ENCODE measurements around the gene SLC28A2. TPM values are rescaled to one million over a fixed set of nuclear protein-coding genes. Genes with fewer than 3 reads are reported as not detected.
A peak's percentile ranks its signal among the peaks of the same experiment; 100 is the strongest.

Gene SLC28A2
- total RNA-seq, 2 experiments from 2014 or later = not detected

GRCh38 chr15:45268135-45268534 is 16.1 kb downstream of the SLC28A2 start:
- POLR2A ChIA-PET = no interaction called here
- no peaks in the 10 kb centered on the region for H3K36me3 ChIP-seq (ENCODE audit: insufficient read depth, low read length)
- H3K79me2 ChIP-seq (ENCODE audit: insufficient read depth, low read depth, low read length) = no peaks in the 10 kb centered on the region
- no peaks in the 10 kb centered on the region for H3K9me2 ChIP-seq (ENCODE audit: insufficient read depth, low read length)
- no peak overlapping the region for H3K4me2 ChIP-seq (ENCODE audit: low read length)
- CTCF ChIA-PET (ENCODE audit: unreplicated experiment) = no interaction called here
- intact Hi-C loops (cut with micrococcal nuclease; ENCODE audit: unreplicated experiment) = no loop called here
- TF ChIP-seq EZH2phosphoT487 (IDR thresholded peaks at IDR 0.05; ENCODE audit: borderline replicate concordance, low read depth, low read length) = no peak
- peak; percentile 43; the same call in 1 of the 2 replicates for TF ChIP-seq CTCF (conservative IDR thresholded peaks at IDR 0.05; ENCODE audit: low read length)
- H3K27ac ChIP-seq (ENCODE audit: low read depth, low read length, poor library complexity, severe bottlenecking) = no peak overlapping the region
- DNase-seq (ENCODE audit: low spot score) = peak; percentile 4
- H3K9me3 ChIP-seq (ENCODE audit: low read length) = no peaks in the 10 kb centered on the region
- H3K4me1 ChIP-seq (ENCODE audit: insufficient read depth, low read length, poor library complexity, severe bottlenecking) = no peaks in the 10 kb centered on the region
- H3K4me3 ChIP-seq (ENCODE audit: low read depth, low read length, poor library complexity, severe bottlenecking) = no peak overlapping the region
- BruUV-seq (replicated peaks) = no TSS peak
- no peaks in the 10 kb centered on the region for H4K20me1 ChIP-seq (ENCODE audit: insufficient read depth, low read length)
- H2AFZ ChIP-seq (ENCODE audit: low read length) = no peak overlapping the region

DNA sequence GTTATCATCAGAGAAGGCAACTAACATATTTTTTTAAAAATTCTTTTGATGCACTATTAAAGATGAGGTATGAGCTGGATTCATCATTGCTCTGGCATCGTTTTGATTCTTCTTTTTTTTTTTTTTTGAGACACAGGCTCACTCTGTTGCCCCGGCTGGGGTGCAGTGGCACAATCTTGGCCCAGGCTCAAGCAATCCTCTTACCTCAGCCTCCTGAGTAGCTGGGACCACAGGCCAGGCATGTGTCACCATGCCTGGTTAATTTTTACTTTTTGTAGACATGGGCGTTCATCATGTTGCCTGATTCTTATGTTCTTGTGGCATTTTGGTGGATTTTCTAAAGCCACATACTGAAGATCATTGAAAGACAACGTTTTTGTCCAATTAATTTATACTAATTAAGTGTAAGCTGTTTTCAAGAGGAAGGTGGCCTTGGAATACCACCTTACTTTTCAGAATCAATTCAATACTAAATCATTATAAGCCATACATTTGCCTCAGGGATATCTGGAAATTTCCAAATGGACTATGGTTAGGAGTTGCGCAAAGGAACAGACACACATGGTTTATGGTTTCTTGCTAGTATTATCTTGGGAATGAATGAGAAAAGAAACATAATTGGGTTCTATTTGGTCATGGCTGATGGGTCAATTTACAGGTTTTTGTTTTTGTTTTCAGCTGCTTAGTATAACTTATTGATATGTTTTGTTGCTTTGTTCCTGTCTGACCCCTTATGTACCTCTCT is 22.8 kb downstream of the SLC28A2 start:
- Histone ChIP-seq H3K36me3 (ENCODE audit: insufficient read depth, low read length) (no peaks in the 10 kb centered on the region), H3K79me2 (ENCODE audit: insufficient read depth, low read depth, low read length) (no peaks in the 10 kb centered on the region), H3K27ac (ENCODE audit: low read depth, low read length, poor library complexity, severe bottlenecking) (no peak overlapping the region), H4K20me1 (ENCODE audit: insufficient read depth, low read length) (no peaks in the 10 kb centered on the region), H3K9me3 (ENCODE audit: low read length) (no peaks in the 10 kb centered on the region), H3K9me2 (ENCODE audit: insufficient read depth, low read length) (no peaks in the 10 kb centered on the region), H2AFZ (ENCODE audit: low read length) (no peak overlapping the region), H3K4me3 (ENCODE audit: low read depth, low read length, poor library complexity, severe bottlenecking) (no peak overlapping the region), H3K4me2 (ENCODE audit: low read length) (no peak overlapping the region), H3K4me1 (ENCODE audit: insufficient read depth, low read length, poor library complexity, severe bottlenecking) (peaks cover 10% of the 10 kb centered on the region)
- CTCF ChIA-PET (ENCODE audit: unreplicated experiment) = interaction anchor here (1.4 kb wide), 1 partner anchor 9 kb away, joined by 3 read pairs; no protein-coding TSS in a partner anchor
- BruUV-seq (replicated peaks) = no TSS peak
- intact Hi-C loops (cut with micrococcal nuclease; ENCODE audit: unreplicated experiment) = no loop called here
- DNase-seq (ENCODE audit: low spot score) = no peak
- TF ChIP-seq EZH2phosphoT487 (IDR thresholded peaks at IDR 0.05; ENCODE audit: borderline replicate concordance, low read depth, low read length) (no peak), CTCF (conservative IDR thresholded peaks at IDR 0.05; ENCODE audit: low read length) (no peak)
- POLR2A ChIA-PET = interaction anchor here (0.7 kb wide), 2 partner anchors 18 to 634 kb away, joined by 3 read pairs; no protein-coding TSS in a partner anchor

- no peaks in the 10 kb centered on the region for H3K79me2 ChIP-seq (ENCODE audit: insufficient read depth, low read depth, low read length)
- no peak overlapping the region for H3K4me2 ChIP-seq (ENCODE audit: low read length)
- peak; percentile 52 for DNase-seq (ENCODE audit: low spot score)
- H3K9me3 ChIP-seq (ENCODE audit: low read length) = no peaks in the 10 kb centered on the region
- intact Hi-C loops (cut with micrococcal nuclease; ENCODE audit: unreplicated experiment) = no loop called here
- BruUV-seq (replicated peaks) = no TSS peak
- POLR2A ChIA-PET = interaction anchor here (0.7 kb wide), 1 partner anchor 312 kb away, joined by 3 read pairs; no protein-coding TSS in a partner anchor
- no peaks in the 10 kb centered on the region for H3K36me3 ChIP-seq (ENCODE audit: insufficient read depth, low read length)
- CTCF ChIA-PET (ENCODE audit: unreplicated experiment) = no interaction called here
- H3K4me1 ChIP-seq (ENCODE audit: insufficient read depth, low read length, poor library complexity, severe bottlenecking) = peaks cover 13% of the 10 kb centered on the region
- H4K20me1 ChIP-seq (ENCODE audit: insufficient read depth, low read length) = no peaks in the 10 kb centered on the region
- no peak overlapping the region for H3K27ac ChIP-seq (ENCODE audit: low read depth, low read length, poor library complexity, severe bottlenecking)
- TF ChIP-seq CTCF (conservative IDR thresholded peaks at IDR 0.05; ENCODE audit: low read length) (peak; percentile 81), EZH2phosphoT487 (IDR thresholded peaks at IDR 0.05; ENCODE audit: borderline replicate concordance, low read depth, low read length) (no peak)
- H3K9me2 ChIP-seq (ENCODE audit: insufficient read depth, low read length) = no peaks in the 10 kb centered on the region
- H3K4me3 ChIP-seq (ENCODE audit: low read depth, low read length, poor library complexity, severe bottlenecking) = no peak overlapping the region
- H2AFZ ChIP-seq (ENCODE audit: low read length) = no peak overlapping the region
These were observed 24.8 kb downstream of the SLC28A2 start for GRCh38 chr15:45276831-45277230.
